Stimulated activated naive CD8-positive, alpha-beta T cell treated with anti-CD3 and anti-CD28 coated beads, Interleukin-15, Interleukin-2, amounts not matched to agents 100 U/mL and 50 U/mL, for 24 hours (primary cell): ENCODE results near the gene TGFB1I1.
"Not testable (repeated sequence)": the region's sequence is repeated elsewhere in the genome, so short reads cannot be mapped to it uniquely, and the experiment has no call there.

Source experiments
- ATAC-seq: fragments of 150-1000 bp; cut with Tn5 transposase; one replicate; pipeline ENCODE4 v1.10.0; 2021
- DNase-seq: peaks from one replicate; pipeline ENCODE4 v3.0.0; 2021

TGFB1I1 gene

GRCh38 chr16:31517800-31518402 is 45.9 kb downstream of the TGFB1I1 start:
- ATAC-seq, result no peak

GRCh38 chr16:31519759-31520431 is 47.9 kb downstream of the TGFB1I1 start:
- DNase-seq (no peak), ATAC-seq (no peak)

More at GRCh38 chr16:31517800-31518402, 45.9 kb downstream of the TGFB1I1 start:
- no peak for DNase-seq

DNA sequence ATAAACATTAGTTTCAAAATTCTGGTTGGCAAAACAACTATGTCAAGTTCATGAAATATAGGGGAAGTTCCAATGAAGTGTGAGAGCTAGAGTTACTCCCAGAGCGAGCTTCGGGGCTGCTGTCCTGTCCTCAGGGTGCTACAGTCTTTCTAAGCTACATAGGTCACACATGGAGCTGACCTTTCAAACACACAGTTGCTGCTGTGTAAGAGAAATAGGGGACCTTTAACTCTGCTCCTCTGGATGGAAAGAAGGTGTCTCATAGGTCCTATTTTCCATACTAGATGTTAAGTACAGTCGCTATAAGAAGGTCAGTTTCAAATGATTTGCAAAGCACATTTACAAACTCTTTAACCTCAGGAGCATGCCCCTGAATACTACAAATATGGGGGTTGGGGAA is 49.4 kb downstream of the TGFB1I1 start:
- ATAC-seq, result peak; percentile 69
- no peak for DNase-seq

- DNase-seq (no peak), ATAC-seq (no peak)
Observed at GRCh38 chr16:31522071-31522470, 50.1 kb downstream of the TGFB1I1 start.

GRCh38 chr16:31523768-31524167 is 51.8 kb downstream of the TGFB1I1 start:
- not testable (repeated sequence) for ATAC-seq, DNase-seq

DNA sequence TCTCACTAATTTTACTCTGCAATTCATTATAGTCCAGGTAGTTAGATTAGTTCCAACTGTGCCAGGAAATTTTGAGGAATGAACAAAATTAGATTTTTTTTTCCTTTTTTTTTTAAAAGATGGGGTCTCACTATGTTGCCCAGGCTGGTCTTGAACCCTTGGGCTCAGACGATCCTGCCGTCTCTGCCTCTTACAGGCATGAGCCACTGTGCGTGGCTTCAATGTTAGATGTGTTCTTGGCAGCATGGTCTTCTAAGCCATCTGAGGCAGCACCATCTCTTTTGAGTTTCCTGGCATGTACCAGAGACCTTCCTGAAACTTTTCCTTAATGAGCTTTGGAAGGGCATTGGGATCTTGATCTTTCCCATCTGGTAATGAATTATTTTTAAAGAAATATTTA is 53.2 kb downstream of the TGFB1I1 start:
- DNase-seq (no peak), ATAC-seq (no peak)
